ENCODE data around the gene C8B. TPM values are rescaled to one million over a fixed set of nuclear protein-coding genes. Genes with fewer than 3 reads are reported as not detected.

C8B gene
- total RNA-seq, 1 experiment from 2014 or later = not detected

DNA sequence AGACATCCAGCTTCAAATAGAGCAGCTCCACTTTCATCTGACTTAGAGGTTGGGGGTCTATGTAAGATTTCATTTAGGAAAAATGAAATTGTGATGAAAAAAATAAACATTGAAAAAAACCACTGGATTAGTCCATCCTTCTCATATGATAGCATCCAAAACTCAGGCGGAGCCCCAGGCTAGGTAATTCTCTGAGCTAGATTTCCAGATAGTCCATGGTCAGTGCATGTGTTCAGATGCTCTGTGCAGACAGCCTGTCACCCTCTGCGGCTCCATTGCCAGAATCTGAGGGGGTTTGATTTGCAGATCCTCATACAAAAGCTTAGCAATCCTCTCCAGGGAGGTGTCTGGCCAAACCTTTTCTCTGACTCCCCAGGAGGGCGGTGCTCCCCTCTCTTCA is 49.2 kb downstream of the C8B start:
- H3K36me3 ChIP-seq = no peaks in the 10 kb centered on the region
- H3K4me1 ChIP-seq (replicated peaks) = no peaks in the 10 kb centered on the region
- no peak overlapping the region for H3K4me3 ChIP-seq
- no peaks in the 10 kb centered on the region for H3K9me3 ChIP-seq (replicated peaks)
- no peak for DNase-seq (ENCODE audit: low read depth in 1 of 2, low spot score in 2 of 2)
- H3K27me3 ChIP-seq (replicated peaks) = no peaks in the 10 kb centered on the region
- H3K27ac ChIP-seq = no peak overlapping the region

- Histone ChIP-seq H3K36me3 (no peaks in the 10 kb centered on the region), H3K4me3 (no peak overlapping the region), H3K4me1 (replicated peaks) (no peaks in the 10 kb centered on the region), H3K27me3 (replicated peaks) (no peaks in the 10 kb centered on the region), H3K27ac (no peak overlapping the region), H3K9me3 (replicated peaks) (no peaks in the 10 kb centered on the region)
- no peak for DNase-seq (ENCODE audit: low read depth in 1 of 2, low spot score in 2 of 2)
Observed at GRCh38 chr1:56915960-56916359, 49.9 kb downstream of the C8B start.

GRCh38 chr1:56912325-56912724 is 53.5 kb downstream of the C8B start:
- H3K4me1 ChIP-seq (replicated peaks) = no peaks in the 10 kb centered on the region
- no peaks in the 10 kb centered on the region for H3K9me3 ChIP-seq (replicated peaks)
- no peak overlapping the region for H3K27ac ChIP-seq
- no peaks in the 10 kb centered on the region for H3K27me3 ChIP-seq (replicated peaks)
- DNase-seq (ENCODE audit: low read depth in 1 of 2, low spot score in 2 of 2) = no peak
- H3K36me3 ChIP-seq = no peaks in the 10 kb centered on the region
- H3K4me3 ChIP-seq = no peak overlapping the region

DNA sequence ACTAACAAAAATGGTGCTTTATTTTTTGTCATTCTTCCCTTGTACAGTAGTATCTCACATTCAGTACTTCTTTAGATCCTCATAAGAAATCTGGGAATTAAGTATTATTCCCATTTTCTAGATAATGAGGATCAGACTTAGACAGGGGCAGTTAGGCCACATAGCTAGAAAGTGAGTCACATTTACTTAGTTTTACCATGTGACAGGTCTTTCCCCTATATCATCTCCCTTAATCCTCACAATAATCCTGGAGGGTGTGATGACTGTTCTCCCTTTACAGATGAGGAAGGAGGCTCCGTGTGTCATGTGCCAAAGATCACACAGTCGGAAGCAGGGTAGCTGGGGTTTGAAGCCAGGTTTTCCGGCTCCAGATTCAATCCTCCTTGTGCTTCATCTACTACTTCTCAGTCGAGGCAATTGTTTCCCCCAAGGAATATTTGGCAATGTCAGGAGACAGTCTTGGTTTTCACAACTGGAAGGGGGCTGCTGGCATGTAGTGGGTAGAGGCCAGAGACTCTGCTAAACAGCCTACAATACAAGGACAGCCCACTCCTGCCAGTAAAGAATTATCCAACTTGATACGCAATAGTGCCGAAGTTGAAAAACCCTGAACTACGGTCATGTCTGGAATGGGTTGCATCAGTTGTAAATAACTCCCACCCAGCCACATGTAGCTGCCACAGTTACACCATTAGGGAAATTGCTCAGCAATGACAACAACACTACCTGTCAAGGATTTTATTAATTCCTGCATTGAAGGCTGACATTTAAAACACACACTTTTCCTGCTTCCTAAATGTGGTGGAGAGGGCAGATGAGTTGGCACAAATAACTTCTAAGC is 54.5 kb downstream of the C8B start:
- H3K27ac ChIP-seq = no peak overlapping the region
- no peak for DNase-seq (ENCODE audit: low read depth in 1 of 2, low spot score in 2 of 2)
- H3K27me3 ChIP-seq (replicated peaks) = no peaks in the 10 kb centered on the region
- no peaks in the 10 kb centered on the region for H3K4me1 ChIP-seq (replicated peaks)
- H3K4me3 ChIP-seq = no peak overlapping the region
- no peaks in the 10 kb centered on the region for H3K9me3 ChIP-seq (replicated peaks)
- no peaks in the 10 kb centered on the region for H3K36me3 ChIP-seq

DNA sequence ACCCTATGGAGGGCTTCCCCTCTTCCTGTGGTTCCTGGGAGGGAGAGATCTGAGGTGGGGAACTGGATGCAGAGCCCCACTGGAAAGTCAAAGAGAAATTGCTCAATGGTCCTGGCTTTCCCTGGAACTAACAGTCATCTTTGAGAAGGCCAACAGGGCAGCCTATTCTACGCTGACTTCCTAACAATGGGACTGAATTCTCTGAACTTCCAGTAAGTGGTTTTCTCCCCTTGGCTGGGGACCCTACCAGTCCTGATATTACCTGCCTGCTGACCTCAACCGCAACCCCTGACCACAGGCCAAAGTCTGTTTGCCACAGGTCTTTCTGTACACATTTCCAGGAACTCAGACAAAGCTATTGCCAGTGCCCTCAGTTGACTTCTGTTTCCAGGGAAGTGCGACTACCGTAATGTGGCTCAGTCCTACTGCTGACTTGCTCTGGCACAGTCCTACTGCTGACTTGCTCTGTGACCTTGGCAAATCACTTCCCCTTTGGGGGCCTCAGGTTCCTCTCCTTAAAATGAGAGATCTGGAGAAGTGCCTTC is 55.3 kb downstream of the C8B start:
- no peak overlapping the region for H3K4me3 ChIP-seq
- H3K9me3 ChIP-seq (replicated peaks) = no peaks in the 10 kb centered on the region
- no peak overlapping the region for H3K27ac ChIP-seq
- no peaks in the 10 kb centered on the region for H3K4me1 ChIP-seq (replicated peaks)
- no peaks in the 10 kb centered on the region for H3K36me3 ChIP-seq
- H3K27me3 ChIP-seq (replicated peaks) = no peaks in the 10 kb centered on the region
- DNase-seq (ENCODE audit: low read depth in 1 of 2, low spot score in 2 of 2) = no peak

DNA sequence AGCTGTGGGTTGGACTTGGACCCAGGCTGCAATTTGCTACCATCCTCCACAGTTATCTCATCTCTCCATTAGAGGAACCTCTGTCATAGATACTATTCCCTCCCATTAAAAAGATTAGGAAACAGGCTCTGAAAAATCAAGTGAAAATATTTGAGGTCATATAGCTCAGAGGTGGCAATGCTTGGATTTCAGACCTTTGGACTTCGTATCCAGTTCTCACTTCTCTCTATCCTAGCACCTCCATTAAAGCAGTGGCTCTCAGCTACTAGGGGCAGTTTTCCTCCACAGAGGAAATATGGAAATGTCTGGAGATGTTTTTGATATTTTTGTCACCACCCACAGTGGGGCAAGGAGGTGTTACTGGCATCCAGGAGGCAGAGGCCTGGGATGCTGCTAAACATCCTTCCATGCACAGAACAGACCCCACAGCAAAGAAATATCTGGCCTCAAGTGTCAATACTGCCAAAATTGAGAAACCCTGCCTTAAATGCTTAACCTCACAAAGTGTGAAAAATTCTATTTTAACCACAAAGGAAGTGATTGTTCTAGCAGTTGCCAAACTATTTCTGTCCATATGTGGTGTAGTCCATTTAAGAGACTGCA is 57.1 kb downstream of the C8B start:
- DNase-seq (ENCODE audit: low read depth in 1 of 2, low spot score in 2 of 2) = no peak

DNA sequence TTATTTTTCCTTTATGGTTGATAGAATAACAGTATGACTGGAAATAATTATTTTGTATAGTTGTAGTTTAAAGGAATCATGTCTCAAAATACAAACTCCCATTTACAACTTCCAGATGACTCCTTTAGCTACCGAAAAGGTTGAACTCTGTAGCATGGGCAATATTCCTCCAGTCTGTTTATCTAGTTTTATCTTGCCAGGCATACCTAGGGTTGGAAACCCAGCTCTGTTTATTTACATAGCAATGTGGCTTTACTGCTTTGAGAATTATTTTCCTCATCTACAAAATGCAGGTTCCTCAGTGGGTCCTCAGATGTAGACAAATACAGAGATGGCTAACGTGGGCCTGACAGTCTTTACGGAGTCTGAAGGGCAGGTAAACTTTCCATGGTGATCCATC is 60.1 kb downstream of the C8B start:
- Histone ChIP-seq H3K4me3 (no peak overlapping the region), H3K9me3 (replicated peaks) (no peaks in the 10 kb centered on the region), H3K4me1 (replicated peaks) (no peaks in the 10 kb centered on the region), H3K27ac (no peak overlapping the region), H3K36me3 (no peaks in the 10 kb centered on the region), H3K27me3 (replicated peaks) (no peaks in the 10 kb centered on the region)
- no peak for DNase-seq (ENCODE audit: low read depth in 1 of 2, low spot score in 2 of 2)

More for the DNA sequence above, 57.1 kb downstream of the C8B start:
- no peaks in the 10 kb centered on the region for H3K36me3 ChIP-seq
- H3K9me3 ChIP-seq (replicated peaks) = no peaks in the 10 kb centered on the region
- H3K4me1 ChIP-seq (replicated peaks) = no peaks in the 10 kb centered on the region
- H3K4me3 ChIP-seq = no peak overlapping the region
- no peak overlapping the region for H3K27ac ChIP-seq
- no peaks in the 10 kb centered on the region for H3K27me3 ChIP-seq (replicated peaks)

DNA sequence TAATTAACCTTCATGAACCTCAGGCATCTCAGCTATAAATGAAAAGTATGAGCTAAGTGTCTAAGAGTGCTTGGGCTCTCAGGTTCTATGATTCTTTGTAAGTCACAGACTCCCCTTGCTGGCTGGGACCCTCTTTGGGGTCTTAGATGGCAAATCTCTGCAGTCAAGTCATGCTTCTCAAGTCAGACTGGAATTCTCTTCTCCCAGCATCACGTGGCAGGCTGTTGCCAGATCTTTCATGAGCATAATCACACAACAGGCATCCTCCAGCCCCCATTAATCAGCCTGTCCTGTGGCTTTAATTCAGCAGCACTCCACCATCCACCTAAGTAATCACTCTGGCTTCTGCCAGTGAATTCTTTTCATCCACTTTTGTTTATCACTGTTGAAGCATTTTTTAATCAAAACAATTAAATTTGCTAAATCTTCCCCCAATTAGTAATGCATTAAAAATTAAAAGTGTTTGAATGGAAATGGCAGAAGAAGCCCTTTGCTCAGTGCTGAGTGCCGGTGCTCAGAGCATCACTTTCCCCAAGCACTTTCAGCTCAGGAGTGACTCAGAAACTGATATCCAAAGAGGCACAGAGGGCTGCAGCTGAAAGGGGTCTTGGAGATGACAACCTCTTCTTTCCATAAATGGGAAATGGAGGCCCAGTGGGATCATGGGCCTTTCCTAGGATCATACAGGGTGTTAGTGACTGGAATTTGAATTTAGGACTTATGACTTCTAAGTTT is 61.0 kb downstream of the C8B start:
- H3K27me3 ChIP-seq (replicated peaks) = no peaks in the 10 kb centered on the region
- H3K4me1 ChIP-seq (replicated peaks) = no peaks in the 10 kb centered on the region
- H3K9me3 ChIP-seq (replicated peaks) = no peaks in the 10 kb centered on the region; the same call in 1 of the 2 replicates
- no peak overlapping the region for H3K27ac ChIP-seq
- H3K36me3 ChIP-seq = no peaks in the 10 kb centered on the region
- H3K4me3 ChIP-seq = no peak overlapping the region
- DNase-seq (ENCODE audit: low read depth in 1 of 2, low spot score in 2 of 2) = no peak

- Histone ChIP-seq H3K27me3 (replicated peaks) (no peaks in the 10 kb centered on the region), H3K4me1 (replicated peaks) (no peaks in the 10 kb centered on the region), H3K9me3 (replicated peaks) (no peaks in the 10 kb centered on the region; the same call in 1 of the 2 replicates), H3K4me3 (no peak overlapping the region), H3K36me3 (no peaks in the 10 kb centered on the region), H3K27ac (no peak overlapping the region)
- no peak for DNase-seq (ENCODE audit: low read depth in 1 of 2, low spot score in 2 of 2)
Observed at GRCh38 chr1:56903778-56904177, 62.0 kb downstream of the C8B start.

DNA sequence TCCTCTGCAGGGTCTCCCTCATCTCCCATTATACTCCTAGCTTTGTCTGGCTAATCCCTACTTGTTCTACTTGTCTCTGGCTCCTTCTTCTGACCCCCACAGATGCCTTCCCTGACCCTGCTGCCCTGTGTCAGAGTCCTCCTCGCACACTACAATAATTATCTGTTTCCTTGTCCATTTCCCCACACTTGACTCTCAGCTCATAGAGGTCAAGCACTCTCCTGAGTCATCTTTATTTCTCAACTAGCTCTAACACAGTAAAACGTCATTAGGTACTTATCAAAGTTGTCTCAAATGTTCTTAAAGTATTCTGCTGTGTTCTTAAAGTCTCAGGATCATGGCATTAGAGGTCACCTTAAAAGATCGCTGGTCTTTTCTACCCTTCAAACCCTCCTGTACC is 64.1 kb downstream of the C8B start:
- Histone ChIP-seq H3K27me3 (replicated peaks) (no peaks in the 10 kb centered on the region), H3K9me3 (replicated peaks) (no peaks in the 10 kb centered on the region; the same call in 1 of the 2 replicates)
- DNase-seq (ENCODE audit: low read depth in 1 of 2, low spot score in 2 of 2) = no peak

DNA sequence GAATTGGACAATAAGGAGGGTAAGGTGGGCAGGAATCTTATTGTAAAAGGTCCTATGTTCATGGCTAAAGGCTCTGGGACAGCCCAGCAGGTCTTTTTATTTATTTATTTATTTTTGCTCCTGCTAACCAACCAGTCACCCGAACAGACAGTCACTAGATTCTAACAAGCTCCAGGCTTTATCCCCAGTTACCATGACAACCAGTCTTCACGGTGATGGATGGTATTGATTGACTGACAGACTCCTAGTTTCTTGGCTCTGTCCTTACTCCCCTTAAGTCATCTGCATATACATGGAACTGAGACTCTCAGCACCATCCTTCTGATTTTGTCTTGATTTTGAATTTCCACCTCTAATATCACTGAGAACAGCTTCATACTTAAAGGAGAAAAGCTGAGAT is 66.9 kb downstream of the C8B start:
- H3K4me1 ChIP-seq (replicated peaks) = no peaks in the 10 kb centered on the region
- no peaks in the 10 kb centered on the region for H3K36me3 ChIP-seq
- H3K4me3 ChIP-seq = no peak overlapping the region
- no peaks in the 10 kb centered on the region for H3K27me3 ChIP-seq (replicated peaks)
- no peaks in the 10 kb centered on the region; the same call in 1 of the 2 replicates for H3K9me3 ChIP-seq (replicated peaks)
- no peak overlapping the region for H3K27ac ChIP-seq
- no peak for DNase-seq (ENCODE audit: low read depth in 1 of 2, low spot score in 2 of 2)

More for the DNA sequence above, 64.1 kb downstream of the C8B start:
- H3K36me3 ChIP-seq = no peaks in the 10 kb centered on the region
- no peak overlapping the region for H3K4me3 ChIP-seq
- no peak overlapping the region for H3K27ac ChIP-seq
- H3K4me1 ChIP-seq (replicated peaks) = no peaks in the 10 kb centered on the region

- no peaks in the 10 kb centered on the region; the same call in 1 of the 2 replicates for H3K9me3 ChIP-seq (replicated peaks)
- no peak overlapping the region for H3K4me3 ChIP-seq
- no peak overlapping the region for H3K27ac ChIP-seq
- no peak for DNase-seq (ENCODE audit: low read depth in 1 of 2, low spot score in 2 of 2)
- H3K4me1 ChIP-seq (replicated peaks) = no peaks in the 10 kb centered on the region
- no peaks in the 10 kb centered on the region for H3K36me3 ChIP-seq
- H3K27me3 ChIP-seq (replicated peaks) = no peaks in the 10 kb centered on the region
Observed at GRCh38 chr1:56898005-56898373, 67.8 kb downstream of the C8B start.

DNA sequence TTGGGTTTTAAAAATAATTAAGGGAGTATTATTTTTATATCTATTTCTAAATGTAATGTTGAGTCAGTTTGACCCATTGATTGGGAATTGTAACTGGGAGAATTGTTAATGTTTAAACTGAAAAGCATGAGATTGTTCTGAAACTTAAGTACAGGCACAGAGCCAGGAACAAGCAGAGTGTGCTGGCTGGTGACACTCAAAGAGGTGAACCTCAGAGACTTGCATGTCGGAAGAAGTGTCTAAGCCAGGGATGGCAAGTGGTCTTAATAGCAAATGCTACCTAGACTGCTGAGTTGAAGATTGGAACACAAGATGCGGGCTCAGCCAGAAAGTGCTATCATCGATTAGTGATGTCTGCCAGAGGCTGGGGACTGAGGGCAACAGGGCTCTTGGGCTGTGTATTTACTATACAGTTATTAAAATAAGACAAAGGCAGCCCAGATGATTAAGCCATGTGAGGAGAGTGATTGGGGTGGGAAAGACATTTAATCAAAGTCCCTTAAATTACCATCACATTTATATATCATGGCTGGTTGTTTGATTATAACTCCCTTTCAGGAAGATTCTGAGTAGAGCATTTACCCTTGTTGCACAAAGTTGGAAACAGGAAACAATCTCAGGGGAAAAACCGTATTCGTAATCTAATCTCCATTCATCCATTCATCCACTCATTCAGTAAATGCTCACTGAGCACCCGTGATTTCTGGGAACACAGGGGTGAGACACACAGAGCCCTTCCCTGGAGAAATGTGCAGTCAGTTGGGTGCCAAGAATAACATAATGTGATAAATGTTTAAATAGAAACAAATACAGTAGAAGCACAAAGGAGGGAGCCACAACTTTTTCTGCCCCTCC is 68.4 kb downstream of the C8B start:
- no peaks in the 10 kb centered on the region for H3K27me3 ChIP-seq (replicated peaks)
- no peaks in the 10 kb centered on the region; the same call in 1 of the 2 replicates for H3K9me3 ChIP-seq (replicated peaks)
- H3K27ac ChIP-seq = no peak overlapping the region
- no peak for DNase-seq (ENCODE audit: low read depth in 1 of 2, low spot score in 2 of 2)
- H3K36me3 ChIP-seq = no peaks in the 10 kb centered on the region
- no peaks in the 10 kb centered on the region for H3K4me1 ChIP-seq (replicated peaks)
- no peak overlapping the region for H3K4me3 ChIP-seq
